Brain microvascular endothelial cell (primary cell): ENCODE results near the gene ACVR1C.

ENCODE experiments used
- DNase-seq: peaks from one replicate; pipeline ENCODE4 v3.0.0-alpha.2; 2020
- H3K27ac ChIP-seq: fragments of 250-450 bp; sonication (Bioruptor Pico); 2 replicates; pipeline ENCODE4 v1.5.1; 2020; ENCODE audit warnings: mild to moderate bottlenecking, moderate library complexity
- H3K27me3 ChIP-seq: fragments of 250-450 bp; sonication (Bioruptor Pico); replicated peaks from 2 replicates; pipeline ENCODE4 v1.5.1; 2020; ENCODE audit warnings: mild to moderate bottlenecking
- H3K36me3 ChIP-seq: fragments of 250-450 bp; sonication (Bioruptor Pico); replicated peaks from 2 replicates; pipeline ENCODE4 v1.5.1; 2020; ENCODE audit warnings: mild to moderate bottlenecking
- H3K4me3 ChIP-seq: 2 replicates; pipeline ENCODE4 v1.5.1; 2011; ENCODE audit warnings: low read depth, mild to moderate bottlenecking, control low read depth, low read length, moderate library complexity
- CTCF ChIP-seq: IDR thresholded peaks from 2 replicates; pipeline ENCODE4 v1.5.1; 2011; ENCODE audit warnings: low read depth, mild to moderate bottlenecking, moderate library complexity, low read length, control low read depth, inconsistent platforms; ENCODE audit errors: missing control alignments
- in situ Hi-C: cut with HindIII; loops from 2 replicates; pipeline ENCODE4 v1.10.0; 2017; ENCODE audit warnings: low sequenced_read_pairs, low pct_ligation_motif_present

Gene ACVR1C

GRCh38 chr2:157479081-157480027, 149.3 kb downstream of the ACVR1C start:
- Histone ChIP-seq H3K27me3 (no peaks in the 10 kb centered on the region), H3K4me3 (no peak overlapping the region), H3K27ac (no peak overlapping the region), H3K36me3 (no peaks in the 10 kb centered on the region)
- in situ Hi-C loops: no loop called here
- no peak for DNase-seq
- no peak for TF ChIP-seq CTCF

GRCh38 chr2:157477919-157478318, 150.7 kb downstream of the ACVR1C start:
- DNase-seq: no peak
- TF ChIP-seq CTCF: no peak
- H3K36me3 ChIP-seq: no peaks in the 10 kb centered on the region
- no peaks in the 10 kb centered on the region for H3K27me3 ChIP-seq
- in situ Hi-C loops: no loop called here
- H3K27ac ChIP-seq: no peak overlapping the region
- no peak overlapping the region for H3K4me3 ChIP-seq

- Histone ChIP-seq H3K4me3 (no peak overlapping the region), H3K27me3 (no peaks in the 10 kb centered on the region), H3K36me3 (no peaks in the 10 kb centered on the region), H3K27ac (peak overlapping the region; percentile 11)
- in situ Hi-C loops: no loop called here
- no peak for DNase-seq
- TF ChIP-seq CTCF: no peak
These were observed 151.5 kb downstream of the ACVR1C start for GRCh38 chr2:157476953-157477709.
